ENCODE data around the gene PAX2.
A peak's percentile ranks its signal among the peaks of the same experiment; 100 is the strongest.

The PAX2 gene

DNA sequence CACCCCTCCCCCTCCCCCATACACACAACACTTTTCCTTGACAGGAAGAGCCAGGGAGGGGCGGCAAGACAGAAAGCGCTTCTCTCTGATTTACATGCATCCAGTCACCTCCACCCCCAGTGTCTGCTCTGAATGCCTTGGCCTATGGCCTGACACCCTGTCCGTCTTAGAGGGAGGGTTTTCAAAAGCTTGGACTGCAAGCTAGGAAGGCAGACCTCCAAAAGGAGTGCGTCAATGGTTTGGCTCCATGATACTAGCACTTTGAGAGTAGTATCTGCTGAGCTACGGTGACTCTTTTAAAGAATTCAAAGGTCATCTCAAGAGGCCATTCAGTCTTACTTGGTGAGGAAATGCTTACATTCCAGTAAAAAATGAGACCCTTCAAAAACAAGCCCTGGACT lies 20.3 kb upstream of the PAX2 start:
- no peak for DNase-seq

DNA sequence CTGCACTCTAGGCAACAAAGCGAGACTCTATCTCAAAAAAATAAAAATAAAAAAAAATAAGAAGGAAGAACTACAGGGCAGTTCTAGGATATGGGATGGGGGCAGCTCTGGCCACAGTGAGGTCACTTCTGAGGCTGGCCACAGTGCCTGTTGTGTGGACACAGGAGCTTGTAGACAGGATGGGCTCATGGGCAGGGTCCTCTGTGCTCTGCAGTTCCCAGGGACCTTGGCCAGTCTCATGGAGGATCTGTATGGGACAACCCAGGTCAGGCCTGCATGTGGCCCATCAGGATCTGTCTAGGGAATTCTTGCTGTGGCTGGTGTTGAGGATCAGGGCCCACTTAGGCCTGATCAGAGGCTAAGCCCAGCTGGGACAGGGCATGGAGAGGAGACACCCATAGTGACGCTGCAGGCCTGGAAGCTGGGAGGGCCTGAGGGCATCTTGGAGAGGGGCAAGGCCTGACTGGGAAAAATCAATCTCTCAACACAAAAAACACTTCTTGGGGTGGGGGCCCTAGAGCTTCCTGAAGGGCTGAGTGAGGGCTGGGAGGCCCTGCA lies 19.4 kb upstream of the PAX2 start:
- DNase-seq: no peak

- no peak for DNase-seq
These were observed 17.6 kb upstream of the PAX2 start for GRCh38 chr10:100727808-100728207.

GRCh38 chr10:100728928-100729861 lies 16.2 kb upstream of the PAX2 start:
- DNase-seq: peak; percentile 50

DNA sequence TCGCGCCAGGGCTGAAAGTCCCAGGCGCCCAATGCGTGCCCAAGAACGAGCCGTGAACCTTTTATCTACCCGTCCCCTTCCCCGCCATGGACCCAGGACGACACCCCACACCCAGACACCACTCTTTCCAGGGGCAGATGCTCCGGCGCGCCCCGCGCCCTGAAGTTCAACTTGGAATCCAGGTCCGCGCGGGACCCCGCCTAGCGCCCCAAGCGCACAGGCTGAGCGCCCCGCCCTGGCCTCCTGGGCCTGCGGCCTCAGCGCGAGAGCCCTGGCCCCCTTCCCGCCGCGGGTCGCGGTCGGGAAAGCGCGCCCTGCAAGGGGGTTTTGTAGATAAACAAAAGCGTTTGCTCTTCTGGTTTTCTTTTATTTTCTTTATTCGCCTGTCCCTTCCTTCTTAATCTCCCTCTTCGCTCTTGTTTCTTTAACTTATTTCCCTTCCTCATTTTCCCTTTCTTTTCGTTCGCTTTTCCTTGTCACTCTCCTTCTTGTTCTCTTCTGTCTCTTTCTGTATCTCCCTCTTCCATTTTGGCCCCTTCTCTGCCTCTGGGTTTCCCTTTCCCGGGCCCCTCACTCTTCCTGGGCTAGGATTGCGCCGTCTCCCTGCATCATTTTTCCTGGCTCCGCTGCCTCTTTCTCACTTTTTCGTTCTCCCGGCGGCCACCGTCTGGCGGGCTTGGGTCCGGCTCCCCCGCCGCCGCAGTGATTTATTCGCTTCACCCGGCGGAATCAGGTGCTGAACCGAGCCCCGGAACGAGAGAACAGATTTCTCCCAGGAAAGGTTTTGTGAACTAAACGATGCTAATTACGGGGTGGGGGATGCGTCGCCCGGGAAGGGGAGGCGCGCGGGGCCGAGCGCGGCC lies 15.3 kb upstream of the PAX2 start:
- no peak for DNase-seq

GRCh38 chr10:100730725-100731406 lies 14.5 kb upstream of the PAX2 start:
- peak; percentile 24 for DNase-seq

GRCh38 chr10:100731407-100732240 lies 13.8 kb upstream of the PAX2 start:
- DNase-seq: no peak

DNA sequence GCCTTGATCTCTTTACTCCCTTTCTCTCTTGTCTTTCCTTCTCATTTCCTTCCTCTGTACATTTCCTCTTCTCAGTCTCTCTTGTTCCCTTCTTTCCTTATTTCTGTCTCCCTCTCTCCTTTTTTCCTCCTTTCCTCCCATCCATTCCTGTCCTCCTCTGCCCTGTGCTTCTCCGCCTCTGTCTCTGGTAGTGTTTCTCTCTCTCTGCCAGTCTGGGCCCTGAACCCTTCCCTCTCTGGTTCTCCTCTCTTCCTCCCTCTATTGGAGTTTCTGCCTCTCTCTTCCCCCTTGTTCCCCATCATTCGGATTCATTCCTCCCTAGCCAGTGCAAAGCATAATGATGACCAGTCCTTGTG lies 13.2 kb upstream of the PAX2 start:
- no peak for DNase-seq

DNA sequence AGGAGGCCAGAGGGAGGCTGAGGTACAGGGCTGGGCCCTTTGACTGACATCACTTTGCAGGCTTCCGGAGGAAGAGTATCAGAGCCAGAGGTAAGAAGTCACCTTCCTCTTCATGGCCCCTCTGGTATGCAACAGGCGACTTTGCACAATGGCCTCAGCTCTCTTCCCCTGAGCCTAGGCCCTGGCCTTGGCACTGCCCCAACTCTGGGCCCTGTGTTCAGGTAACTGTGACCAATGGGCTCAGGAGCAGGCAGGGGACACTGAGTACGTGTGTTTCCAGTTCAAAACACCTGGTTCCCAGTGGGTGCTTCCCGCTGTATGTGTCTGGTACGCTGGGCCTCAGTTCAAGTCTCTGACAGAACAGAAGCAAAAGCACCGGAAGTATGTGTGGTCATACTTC lies 12.1 kb upstream of the PAX2 start:
- no peak for DNase-seq

DNA sequence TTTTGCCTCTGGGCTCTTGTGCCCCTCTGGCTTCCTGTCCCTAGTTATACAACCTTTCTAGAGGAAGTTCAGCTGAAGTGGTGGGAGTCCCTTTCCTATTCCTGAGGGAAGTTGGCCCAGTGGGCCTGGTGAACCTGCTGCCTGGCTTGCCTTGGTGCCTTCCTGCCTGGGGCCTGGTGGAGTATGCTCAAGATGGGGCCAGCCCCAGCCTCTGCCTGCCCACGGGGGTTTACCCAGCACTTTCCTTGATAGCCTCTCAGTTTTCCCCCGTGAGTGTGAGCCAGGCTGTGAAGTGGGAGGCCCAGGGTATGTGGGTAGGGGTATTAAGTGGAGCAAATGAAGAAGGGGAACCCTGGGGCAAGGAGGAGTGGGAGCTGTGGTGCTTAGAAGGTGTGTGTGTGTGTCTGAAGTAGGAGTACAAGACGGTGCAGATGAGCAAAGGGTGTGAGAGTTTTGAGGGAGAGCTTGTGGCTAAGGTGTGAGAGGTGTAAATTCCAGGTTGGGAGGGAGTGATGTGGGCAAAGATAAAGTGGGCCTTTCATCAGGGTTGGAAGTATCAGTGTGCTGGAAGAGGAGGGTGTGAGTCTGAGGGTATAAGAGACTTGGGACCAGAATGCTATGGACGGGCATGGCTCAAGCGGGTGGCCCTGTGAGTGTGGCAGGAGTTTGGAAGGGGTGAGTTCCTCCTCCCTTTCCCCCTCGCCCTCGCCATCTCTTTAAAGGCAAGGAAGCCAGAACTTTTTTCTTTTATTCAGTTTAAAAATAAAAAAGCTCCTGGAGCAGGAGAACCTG lies 10.9 kb upstream of the PAX2 start:
- DNase-seq: no peak

- DNase-seq: no peak
These were observed 10.4 kb upstream of the PAX2 start for GRCh38 chr10:100735087-100735336.

DNA sequence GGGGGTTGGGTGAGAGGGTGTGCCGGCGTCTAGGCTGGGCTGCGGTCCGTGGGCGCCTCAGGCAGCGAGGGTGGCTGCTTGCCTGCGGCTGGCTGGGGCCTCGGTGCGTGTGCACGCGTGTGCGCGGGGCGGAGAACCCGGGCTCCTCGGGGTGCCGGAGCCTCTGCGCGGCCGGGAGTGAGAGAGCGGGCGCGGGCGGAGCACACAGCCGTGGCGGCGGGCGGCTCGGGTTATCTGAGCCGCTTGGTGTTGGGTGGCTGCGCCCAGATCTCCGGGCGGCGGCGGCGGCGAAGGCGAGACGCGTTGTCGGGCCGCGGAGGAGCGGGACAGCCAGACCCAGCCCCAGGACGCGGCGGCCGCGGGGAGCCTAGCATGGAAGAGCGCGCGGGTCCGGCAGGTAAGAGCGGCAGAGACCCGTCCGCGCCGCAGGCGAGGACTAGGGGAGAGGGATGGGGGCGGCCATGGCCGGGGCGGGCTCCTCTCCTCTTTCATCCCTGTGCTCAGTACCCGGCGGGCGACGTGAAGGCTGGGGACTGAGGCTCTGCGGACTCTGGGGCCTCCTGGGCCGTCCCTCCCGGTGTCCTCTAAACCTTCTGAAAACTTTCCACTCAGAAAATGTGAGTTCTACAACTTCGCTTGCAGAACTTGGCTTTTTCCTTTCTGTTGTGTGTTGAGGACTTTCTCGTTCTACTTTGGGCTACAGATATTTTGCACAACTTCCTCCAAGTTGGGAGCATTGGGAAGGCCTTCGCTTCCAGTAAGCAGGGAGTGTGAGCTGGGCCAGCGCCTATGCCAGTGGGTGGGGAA lies 9.8 kb upstream of the PAX2 start:
- no peak for DNase-seq

- DNase-seq: no peak
These were observed 9.1 kb upstream of the PAX2 start for GRCh38 chr10:100736144-100736808.

- DNase-seq: no peak
These were observed 8.5 kb upstream of the PAX2 start for GRCh38 chr10:100736809-100737354.

- DNase-seq: no peak
These were observed 7.9 kb upstream of the PAX2 start for GRCh38 chr10:100737355-100738054.

DNA sequence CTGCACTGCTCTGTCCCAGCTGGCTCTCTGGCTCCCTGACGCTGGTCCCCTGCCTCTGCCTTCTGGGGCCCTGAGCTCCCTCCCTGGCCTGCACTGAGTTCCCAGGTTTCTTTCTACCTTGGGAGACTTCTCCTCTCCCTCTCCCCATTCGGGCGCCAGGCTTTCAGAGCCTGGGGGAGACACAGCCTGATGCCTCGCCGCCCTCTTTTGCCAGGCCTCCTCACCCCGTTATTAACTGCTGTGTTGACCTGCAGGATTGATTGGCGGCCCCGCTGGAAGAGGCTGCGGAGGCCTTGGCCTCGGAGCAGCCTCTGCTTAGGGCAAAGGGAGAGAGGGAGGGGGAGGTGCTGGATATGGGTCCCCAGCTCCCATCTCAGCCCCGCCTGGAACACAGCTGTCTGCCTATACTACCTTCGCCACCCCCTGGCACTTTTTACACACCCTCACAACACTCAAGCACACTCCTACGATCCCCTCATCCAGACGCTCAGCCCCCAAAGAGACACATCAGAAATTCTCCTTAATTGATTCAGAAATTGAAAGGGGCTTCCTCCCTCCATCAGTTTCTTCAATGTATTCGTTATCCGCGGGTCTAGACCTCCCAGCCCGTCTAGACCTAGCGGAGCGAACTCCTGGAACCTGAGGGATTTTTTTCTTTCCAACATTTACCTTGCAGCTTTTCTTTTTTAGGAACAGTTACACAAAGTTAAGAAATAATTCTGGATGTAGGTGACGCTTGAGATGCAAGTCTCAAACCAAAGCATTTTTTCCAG lies 7.1 kb upstream of the PAX2 start:
- DNase-seq: no peak

DNA sequence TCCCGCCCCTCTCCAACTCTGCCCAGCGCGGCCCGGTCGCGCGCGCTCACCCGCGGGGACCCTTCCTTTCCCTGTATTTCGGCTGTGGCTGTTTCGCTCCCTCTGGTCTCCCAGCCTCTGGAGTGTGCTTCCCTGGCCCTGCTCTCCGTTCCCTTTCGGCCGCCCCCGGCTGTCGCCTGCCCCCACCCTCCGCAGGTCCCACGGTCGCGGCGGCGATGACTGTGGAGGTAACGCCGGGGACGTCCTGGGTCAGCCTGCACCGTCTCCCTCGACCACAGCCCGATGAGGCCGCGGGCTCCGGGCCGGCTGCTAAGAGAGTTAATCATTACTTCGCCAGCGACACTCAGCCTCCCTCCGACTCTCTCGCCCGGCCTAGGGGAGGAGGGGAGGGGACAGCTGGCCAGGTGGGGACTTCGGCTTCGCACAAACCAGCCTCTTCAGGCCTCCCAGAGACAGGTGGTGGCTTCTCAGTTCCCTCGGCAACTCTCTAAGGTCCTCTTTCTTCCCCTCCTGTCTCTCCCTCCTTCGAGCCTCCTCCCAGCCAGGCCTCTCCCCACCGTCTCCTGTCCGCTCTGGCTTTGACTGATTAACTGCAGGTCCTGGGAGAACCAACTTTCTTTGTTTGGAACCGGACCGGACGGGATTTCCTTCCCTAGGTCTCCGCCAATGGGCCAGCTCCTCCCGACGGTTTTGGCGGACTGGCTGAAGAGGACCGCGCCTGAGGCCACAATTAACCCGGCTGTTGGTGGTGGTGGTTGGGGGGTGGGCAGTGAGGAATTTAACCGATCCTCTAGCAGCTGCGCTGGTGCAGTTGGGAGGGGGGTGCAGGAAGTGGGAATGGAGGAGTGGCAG lies 5.6 kb upstream of the PAX2 start:
- DNase-seq: no peak
